Activated CD4-positive, alpha-beta T cell treated with anti-CD3 and anti-CD28 coated beads, Interleukin-2, Interleukin-4, amounts not matched to agents 100 ng/mL and 50 ng/mL, durations not matched to agents 16 hours and 8 hours (primary cell): ENCODE measurements around the gene MAMDC2.

Experiments
- DNase-seq: peaks from one replicate; pipeline ENCODE4 v3.0.0-alpha.2; 2020; ENCODE audit warnings: low spot score

Gene MAMDC2

DNA sequence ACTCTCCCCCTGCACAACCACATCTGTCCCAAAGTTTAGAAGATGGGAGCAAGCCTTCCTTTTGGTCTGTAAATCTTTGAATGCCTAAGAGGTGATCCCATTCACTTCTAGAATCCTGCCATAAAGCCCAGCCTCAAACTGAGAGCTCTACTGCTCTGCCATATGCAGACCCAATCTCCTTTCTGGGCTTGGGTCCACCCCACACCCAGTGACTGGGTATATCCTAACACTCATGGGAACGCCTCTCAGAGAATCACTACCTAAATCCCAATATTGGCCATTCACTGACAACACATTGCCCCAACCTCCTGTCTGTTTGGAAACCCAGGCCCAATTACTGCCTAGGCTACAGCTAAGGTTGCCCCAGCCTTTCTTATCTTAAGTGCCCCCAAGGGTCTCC is 90.7 kb downstream of the MAMDC2 start:
- DNase-seq = no peak

DNA sequence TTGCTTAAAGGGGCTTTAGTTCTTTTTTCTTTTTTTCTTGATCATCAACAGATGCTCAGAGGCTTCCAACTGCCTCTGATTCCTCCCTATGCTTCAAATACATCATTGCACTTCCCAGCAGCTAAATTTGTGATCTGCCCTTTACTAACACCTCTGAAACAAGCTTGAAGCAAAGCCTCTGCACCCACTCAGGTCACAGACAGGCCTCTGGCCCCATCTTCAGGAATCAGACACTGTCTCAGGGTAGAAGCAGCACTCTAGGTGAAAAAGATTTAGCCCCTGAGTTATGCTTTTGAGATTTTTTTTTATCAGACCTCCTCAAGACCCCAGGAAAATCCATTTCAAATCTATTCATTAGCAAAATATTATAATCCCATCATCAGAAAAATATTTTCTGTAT is 91.5 kb downstream of the MAMDC2 start:
- DNase-seq = no peak

DNA sequence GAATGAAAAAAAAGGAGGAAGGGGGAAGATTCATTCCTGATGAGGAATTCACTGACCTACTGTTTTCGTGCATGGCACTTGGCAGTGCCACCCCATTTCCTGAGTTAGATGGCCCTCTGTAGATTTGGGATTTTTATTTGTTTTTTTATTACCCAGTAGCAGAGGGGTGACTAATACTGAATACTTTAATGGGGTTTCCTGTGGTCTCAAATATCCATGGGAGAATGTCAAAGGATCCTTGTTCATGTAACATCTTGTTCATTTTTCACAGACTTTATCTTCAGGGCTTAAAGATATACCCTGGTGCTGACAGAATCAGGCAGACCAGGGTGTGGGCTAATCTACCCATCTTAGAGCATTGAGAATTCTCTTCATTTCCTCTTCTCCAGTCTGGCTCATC is 93.0 kb downstream of the MAMDC2 start:
- no peak for DNase-seq

DNA sequence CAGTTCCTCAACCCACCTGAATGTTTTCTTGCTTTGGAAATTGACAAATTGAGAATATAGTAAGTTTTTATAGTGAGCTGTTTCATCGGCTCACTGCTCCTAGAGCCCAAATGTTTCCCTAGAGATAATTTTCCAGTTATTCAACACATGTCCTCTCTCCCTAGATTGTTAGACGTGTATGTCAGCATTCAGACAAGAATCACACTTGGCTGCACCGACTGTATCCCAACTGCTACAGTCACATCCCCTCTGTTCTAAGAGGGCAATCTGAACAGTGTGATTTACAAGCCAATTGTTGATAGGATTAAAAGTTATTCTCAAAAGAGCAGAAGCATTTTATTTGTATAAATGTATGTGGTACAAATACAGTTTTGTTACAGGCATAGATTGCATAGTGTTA is 93.9 kb downstream of the MAMDC2 start:
- no peak for DNase-seq

DNA sequence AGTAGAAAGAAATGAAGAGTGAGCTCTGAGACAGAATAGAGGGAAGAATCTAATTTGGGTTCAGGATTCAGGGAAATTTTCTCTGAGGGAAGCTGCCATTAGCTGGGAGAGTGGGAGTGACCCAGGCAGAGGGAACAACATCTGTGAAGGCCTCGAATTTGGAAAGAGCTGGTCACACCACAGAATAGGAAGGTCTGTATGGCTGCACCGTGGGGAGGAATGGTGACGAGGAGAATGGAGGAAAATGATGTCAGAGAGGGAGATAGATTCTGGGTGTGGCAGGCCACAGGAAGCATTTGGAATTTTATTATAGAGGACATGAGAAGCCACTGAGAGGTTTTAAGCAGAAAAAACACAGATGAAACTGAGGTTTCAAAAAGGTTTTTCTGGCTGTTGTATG is 98.5 kb downstream of the MAMDC2 start:
- no peak for DNase-seq

DNA sequence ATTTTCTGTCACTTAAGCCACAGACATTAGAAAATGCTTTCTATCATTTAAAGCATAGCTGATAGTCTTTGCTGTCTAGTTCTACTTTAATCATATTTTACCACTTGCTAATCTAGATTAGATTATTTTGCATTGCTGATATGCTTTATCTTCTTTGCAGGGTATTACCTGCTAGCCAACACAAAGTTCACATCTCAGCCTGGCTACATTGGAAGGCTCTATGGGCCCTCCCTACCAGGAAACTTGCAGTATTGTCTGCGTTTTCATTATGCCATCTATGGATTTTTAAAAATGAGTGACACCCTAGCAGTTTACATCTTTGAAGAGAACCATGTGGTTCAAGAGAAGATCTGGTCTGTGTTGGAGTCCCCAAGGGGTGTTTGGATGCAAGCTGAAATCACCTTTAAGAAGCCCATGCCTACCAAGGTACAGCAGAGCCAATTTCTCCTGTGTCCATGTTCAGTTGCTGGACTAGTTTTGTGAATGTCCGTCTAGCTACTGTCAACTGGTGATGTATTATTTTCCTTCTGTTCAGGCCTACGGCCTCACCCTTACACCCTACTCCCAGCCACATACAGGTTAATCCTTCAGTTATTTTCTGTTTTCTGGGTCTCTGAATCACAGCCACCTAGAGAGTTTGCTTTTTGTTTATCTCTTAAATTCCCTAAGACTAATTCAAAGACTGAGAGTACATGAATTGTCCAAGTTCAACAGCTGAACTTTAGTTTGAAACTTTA is 99.9 kb downstream of the MAMDC2 start:
- DNase-seq = no peak

DNA sequence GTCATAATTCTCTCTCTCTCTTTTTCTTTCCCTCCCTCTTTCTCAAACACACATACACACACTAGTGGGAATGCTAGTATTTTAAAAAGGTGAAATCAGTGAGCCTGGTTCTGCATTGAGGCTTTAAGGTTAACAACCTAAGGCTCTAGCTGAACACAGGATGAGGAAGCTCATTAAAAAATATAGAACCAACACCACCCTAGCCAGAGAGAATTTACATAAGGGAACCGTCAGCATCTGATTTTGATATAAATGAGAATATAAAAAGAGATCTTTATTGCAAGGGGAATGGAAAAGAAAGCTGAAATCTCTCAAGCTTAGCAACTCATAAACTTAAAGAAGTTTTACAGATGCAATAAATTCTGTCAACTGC is 100.5 kb downstream of the MAMDC2 start:
- DNase-seq = no peak

DNA sequence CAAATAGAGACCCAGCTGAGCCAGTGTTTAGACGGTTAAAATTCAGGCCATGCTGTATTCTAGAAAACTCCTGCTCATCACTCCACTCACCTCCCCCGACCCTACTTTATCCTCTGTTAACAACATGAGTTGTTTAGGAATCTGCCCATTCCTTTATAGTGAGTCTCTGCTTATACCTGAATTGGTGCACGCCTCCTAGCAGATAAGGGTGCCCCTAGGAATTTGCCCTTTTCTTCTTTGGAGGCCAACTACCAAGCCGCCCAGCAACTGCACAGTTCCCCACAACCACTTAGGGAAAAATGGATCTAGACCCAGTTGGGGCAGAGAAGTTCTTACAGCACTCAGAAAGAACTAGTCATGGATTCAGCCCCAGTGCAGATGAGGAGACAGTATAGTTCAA is 102.3 kb downstream of the MAMDC2 start:
- no peak for DNase-seq

DNA sequence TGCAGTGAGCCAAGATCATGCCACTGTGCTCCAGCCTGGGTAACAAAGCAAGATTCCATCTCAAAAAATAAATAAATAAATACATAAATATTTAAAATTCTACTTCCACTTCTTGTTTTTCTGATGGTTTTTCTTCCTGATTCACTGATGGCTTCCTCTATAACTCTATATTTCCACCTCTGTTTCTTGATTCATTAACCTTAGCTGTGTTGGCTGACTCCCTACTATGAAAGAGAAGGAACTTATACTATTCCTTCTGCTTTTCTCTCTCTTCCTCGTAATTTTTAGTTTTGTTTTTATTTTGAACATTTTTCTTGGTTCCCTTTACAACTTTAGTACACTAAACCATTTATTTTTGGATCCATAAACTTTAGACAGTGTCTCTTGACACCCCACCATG is 103.5 kb downstream of the MAMDC2 start:
- DNase-seq = no peak

DNA sequence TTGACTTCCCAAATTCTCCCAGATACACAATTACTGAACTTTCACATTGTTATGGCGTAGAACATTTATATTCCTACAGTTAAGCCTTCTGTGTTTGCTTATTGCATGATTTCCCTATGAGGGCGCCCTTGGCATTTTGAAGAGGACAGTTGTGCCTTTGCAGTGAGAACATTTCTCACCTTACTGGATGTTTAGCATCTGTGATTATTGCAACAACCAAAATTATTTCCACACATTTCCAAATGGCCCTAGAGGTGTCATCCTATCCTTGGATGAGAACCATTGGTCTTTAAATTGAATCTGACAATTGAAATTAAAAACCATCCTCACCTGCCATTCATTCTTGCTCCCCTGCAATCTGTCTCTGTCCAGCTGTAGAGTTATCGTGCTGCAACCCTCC is 104.0 kb downstream of the MAMDC2 start:
- no peak for DNase-seq

DNA sequence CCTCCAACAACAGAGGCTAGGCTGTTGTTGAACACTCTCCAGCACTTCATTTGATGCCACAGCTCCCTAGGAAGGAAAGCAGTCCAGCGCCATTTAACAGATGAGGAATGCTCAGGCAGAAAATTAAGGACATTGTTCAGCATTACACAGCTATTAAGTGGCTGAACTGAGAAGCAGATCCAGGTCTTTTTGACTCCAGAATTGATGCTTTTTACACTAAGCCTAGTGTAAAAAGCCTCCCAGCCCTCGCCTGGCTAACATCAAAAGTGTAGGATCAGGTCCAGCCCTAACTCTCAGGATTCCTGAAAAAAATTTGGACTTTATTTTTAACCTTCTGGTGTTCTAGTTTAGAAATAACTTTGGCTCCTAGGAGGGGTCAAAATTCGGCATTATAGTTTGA is 108.7 kb downstream of the MAMDC2 start:
- DNase-seq = no peak

DNA sequence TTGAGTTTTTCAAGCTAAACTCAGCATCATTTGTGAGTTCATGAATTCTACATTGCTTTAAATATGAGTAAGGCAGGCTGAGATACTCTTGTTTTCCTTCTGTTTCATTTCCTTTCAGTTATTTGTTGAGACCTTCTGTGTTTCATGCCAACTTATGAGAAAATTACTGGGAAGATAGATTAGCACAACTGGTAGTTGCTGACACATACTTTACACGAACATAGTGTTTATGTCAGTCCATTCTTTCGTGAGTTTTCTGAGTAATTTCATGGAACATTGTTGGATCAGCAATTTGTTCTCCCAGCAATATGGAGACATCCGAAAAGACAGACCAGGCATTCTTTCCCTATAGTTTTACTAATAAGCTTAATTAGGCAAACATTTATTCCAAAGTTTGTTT is 113.1 kb downstream of the MAMDC2 start:
- no peak for DNase-seq

DNA sequence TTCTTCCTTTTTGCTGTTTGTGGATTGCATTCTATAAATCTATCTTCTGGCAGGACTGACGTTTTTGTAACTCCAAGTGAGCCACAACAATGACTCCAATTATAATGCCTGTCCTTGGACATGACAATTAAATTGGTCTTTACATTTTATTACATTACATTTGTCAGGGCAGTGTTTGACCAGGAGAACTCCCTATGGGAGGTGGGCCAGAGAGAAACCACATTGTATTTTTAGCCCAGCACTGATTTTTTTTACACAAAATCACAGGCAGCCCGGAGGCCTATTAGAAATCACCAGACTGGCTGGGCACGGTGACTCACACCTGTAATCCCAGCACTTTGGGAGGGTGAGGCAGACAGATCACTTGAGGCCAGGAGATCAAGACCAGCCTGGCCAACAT is 116.0 kb downstream of the MAMDC2 start:
- DNase-seq = no peak

DNA sequence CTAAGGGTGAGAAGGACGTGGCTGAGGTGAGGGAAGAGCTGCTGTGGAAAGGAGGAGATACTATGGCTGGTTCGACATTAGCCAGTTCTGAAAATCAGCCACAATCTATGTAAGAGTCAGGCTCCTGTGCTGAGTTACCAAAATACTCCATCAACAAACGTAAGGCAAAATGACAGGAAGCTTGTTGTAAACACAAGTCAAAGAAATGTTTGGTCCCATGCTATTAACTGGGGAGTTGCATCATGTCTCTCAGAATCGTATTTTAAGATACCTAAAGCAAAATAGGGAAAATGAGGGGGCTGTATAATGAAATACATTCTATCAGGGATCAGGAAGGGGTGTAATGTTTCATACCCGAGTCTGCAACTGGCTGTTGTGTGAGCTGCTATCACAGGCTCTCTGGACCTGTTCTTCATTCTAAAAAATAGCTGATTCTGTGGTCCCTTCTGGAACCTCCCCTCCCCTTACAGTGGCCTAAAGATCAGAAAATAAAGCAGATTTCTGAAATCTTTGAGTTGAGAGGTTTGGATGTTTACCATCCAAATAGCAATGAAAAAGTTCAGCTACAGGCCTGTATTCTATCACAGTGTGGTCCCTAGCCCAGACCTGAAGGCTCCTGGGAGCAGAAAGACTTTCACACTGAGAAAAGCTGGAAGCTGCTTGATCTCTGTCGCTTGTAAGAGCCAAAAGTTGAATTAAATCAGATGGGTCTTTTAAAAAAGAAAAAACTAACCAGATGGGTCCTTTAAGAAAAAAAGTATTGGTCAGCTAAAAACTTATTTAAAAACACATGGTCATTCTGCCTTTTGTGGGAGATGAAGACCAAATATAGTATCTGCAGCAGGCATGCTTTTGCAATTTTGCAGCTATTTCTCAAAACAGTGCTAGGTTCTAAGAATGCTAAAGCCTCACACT is 117.3 kb downstream of the MAMDC2 start:
- no peak for DNase-seq

DNA sequence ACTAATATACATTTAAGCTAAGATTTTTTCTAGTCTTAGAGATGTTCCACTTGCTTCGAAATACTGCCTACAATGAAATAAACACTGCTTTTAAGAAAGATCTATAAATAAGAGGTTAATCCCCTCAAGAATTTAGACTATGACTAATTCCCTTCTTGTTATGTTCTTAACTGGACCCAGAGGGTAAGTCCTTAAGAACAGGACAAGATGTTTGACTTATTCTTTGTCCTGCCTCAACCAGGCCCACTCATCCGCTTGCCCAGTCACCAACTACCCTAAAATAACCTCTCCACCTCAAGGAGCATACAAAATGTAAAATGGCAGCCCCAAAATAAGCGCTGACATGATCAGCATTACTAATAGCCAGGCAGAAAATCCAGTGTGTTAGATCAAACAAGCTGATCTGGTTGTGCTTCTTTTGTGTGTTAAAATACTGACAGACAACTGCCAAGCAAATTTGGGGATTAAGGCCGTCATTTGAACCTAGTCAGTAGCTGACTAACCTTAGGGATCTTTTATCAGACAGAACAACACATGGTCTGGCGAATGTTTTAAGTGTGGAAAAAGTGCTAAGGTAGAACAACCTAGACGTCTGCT is 121.5 kb downstream of the MAMDC2 start:
- no peak for DNase-seq

DNA sequence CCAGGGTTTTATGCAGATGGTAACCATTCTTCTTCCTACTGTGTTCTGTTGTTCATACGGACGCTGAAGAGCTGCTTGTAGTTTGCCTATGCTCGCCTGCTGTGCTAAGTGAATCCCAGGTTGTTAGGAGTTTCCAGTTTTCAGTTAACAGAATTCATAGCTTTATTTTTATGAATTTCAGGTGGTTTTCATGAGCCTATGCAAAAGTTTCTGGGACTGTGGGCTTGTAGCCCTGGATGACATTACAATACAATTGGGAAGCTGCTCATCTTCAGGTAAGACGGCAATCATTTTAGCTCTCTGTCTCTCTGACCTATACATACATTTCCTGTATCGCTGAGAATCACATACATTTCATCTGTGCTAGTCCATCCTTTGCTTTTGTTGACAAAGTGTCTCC is 124.9 kb downstream of the MAMDC2 start:
- no peak for DNase-seq

DNA sequence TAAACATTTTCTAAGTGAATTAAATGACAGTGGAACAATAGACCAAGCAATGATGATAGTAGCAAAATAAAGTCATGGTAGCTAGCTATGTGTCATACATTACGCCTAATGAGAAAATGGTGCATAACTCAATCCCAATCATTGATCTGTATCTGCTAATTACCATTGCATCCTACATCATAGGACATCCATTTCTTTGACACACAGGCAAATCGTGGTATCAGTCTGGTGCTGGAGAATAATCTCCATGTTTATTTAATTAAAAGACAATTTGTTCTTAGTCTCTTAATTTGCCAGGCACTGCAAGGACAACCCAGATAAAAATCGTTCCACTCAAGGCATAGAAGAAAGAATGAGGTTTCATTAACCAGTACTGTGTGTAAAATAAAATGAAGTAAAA is 125.6 kb downstream of the MAMDC2 start:
- no peak for DNase-seq

DNA sequence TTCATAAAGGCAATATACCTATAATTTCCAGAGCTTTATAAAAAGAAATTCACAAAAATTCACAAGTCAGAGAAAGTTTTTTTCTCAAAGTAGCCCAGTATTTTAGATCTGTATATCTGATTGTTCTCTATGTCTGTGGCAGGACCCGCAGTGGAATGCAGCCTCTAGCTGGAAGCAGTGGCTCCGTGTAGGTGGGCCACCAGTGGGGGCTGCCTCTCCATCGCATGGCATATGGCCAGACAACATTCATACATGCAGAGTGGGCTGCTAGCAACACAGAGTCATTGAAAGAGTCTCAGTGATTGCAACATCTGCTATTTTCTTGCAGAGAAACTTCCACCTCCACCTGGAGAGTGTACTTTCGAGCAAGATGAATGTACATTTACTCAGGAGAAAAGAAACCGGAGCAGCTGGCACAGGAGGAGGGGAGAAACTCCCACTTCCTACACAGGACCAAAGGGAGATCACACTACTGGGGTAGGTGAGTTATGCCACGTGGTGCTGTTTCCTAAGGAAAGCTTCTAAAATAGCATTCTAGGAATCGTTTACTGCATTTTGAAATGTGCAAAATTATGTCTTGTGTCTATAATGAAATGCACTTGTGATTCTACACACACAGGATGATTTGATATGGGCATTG is 126.6 kb downstream of the MAMDC2 start:
- DNase-seq = no peak

DNA sequence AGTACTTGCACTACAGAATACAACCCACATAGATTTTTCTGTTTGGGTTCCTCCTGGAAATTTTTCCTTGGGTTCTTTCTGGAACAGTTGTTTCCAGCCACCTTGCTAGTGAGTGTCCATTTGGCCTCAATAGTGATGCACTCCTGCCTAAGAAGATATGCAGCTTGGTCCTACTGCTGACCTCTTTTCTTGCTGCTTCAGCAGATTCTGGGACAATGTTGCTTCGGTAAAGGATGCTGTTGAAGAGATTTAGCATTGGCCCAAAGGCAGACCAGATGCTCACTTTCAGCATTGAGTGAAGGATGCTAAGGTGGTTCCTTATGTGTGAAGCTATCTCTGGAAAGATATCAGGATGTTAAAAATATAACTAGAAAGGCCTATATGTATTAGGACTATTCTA is 128.9 kb downstream of the MAMDC2 start:
- no peak for DNase-seq

DNA sequence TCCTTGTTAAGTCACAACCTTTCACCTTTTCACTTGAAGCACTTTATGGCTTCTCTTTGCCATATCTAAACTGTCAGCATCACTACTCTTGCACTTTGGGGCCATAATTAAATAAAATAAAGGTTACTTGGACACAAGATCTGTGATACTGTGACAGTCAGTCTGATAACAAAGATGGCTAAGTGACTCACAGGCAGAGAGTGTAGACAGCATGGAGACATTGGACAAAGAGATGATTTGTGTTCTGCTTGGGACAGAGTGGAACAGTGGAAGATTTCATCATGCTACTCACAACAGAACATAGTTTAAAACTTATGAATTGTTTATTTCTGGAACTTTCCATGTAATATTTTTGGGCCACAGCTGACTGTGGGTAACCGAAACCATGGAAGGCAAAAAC is 133.5 kb downstream of the MAMDC2 start:
- no peak for DNase-seq

DNA sequence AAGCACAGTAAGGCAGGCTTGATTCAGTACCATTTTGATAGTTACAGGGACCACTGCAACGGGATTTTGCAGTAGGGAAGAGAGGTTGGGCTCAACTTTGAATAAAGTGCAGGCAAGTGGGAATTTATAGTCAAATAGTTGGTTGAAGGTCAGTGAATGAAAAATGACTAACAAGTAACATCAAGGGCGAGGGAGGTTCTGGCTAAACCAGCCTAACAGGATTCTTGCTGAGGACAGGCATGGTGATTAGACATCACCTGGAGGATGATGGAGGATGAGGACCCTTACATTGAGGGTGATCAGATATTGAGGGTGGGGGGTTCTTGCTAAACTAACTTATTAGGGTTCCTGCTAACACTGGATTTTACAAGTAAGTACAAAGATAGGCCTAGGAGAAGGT is 149.1 kb downstream of the MAMDC2 start:
- DNase-seq = no peak

DNA sequence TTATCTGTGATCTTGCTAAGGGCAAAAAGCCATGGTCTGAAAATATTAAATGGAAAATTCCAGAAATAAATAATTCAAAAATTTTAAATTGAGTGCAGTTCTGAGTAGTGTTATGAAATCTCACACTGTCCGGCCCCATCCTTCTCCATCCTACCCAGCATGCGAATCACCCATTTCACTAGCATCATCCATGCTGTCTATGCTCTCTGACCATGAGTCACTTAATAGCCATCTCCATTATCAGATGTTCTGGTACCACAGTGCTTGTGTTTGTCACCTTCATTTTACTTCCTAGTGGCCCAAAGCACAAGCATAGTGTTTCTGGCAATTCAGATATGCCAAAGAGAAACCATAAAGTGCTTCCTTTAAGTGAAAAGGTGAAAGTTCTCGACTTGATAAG is 151.8 kb downstream of the MAMDC2 start:
- no peak for DNase-seq
